SK-N-SH (cell line): Measurements from ENCODE around the gene ARHGEF17.

ENCODE experiments used
- GABPA ChIP-seq: IDR thresholded peaks from 2 replicates; pipeline ENCODE4 v1.4.0; 2012; ENCODE audit warnings: low read depth, mild to moderate bottlenecking
- POLR2AphosphoS5 ChIP-seq: IDR thresholded peaks from 2 replicates; pipeline ENCODE4 v1.6.1; 2012; ENCODE audit warnings: low read depth, low read length

GRCh38 chr11:73411031-73411430, 103.0 kb downstream of the ARHGEF17 start:
- TF ChIP-seq GABPA, result no peak
- TF ChIP-seq POLR2AphosphoS5, result no peak
